Erythroblast (primary cell): Measurements from ENCODE around the gene PTMS.

ENCODE experiments used
- GATA1 ChIP-seq: IDR thresholded peaks from 2 replicates; pipeline ENCODE4 v1.6.1; 2011; ENCODE audit warnings: low read depth, mild to moderate bottlenecking, control low read depth, low read length, moderate library complexity
- POLR2A ChIP-seq: IDR thresholded peaks from 2 replicates; pipeline ENCODE4 v1.6.1; 2011; ENCODE audit warnings: mild to moderate bottlenecking, low read length

- TF ChIP-seq POLR2A (no peak), GATA1 (no peak)
Measured at GRCh38 chr12:6769666-6770065, 3.5 kb downstream of the PTMS start.
